HepG2 (cell line): ENCODE data around the gene TMEM39B. TPM values are rescaled to one million over a fixed set of nuclear protein-coding genes. Genes with fewer than 3 reads are reported as not detected.

Source experiments
- ATF7 ChIP-seq, 2 experiments: fragments of 450-650 bp in 1 of 2; sonication (generic) in 1 of 2; formaldehyde crosslinking in 1 of 2; IDR thresholded peaks; 2 replicates each; pipeline versions ENCODE4 v1.4.0 to v1.6.1; 2016 to 2020; ENCODE audit warnings: antibody characterized with exemption in 1 of 2, mild to moderate bottlenecking in 1 of 2, missing genetic modification reagents in 1 of 2
- HDAC1 ChIP-seq: sonication (generic); formaldehyde crosslinking; IDR thresholded peaks from 2 replicates; pipeline ENCODE4 v1.5.1; 2020; ENCODE audit warnings: mild to moderate bottlenecking, missing genetic modification reagents
- HMG20A ChIP-seq: IDR thresholded peaks from 2 replicates; pipeline ENCODE4 v1.6.1; 2016; ENCODE audit warnings: borderline replicate concordance
- KDM1A ChIP-seq: IDR thresholded peaks from 2 replicates; pipeline ENCODE4 v1.6.1; 2016; ENCODE audit warnings: missing compliant biosample characterization
- KDM6A ChIP-seq: IDR thresholded peaks from 2 replicates; pipeline ENCODE4 v1.6.1; 2016; ENCODE audit warnings: low read depth
- MATR3 ChIP-seq: sonication (generic); formaldehyde crosslinking; IDR thresholded peaks from 2 replicates; pipeline ENCODE4 v1.4.0; 2020; ENCODE audit warnings: missing genetic modification reagents
- MAZ ChIP-seq, 2 experiments: sonication (generic) in 1 of 2; formaldehyde crosslinking in 1 of 2; IDR thresholded peaks; 2 replicates each; pipeline versions ENCODE4 v1.5.0 to v1.6.1; 2012 to 2020; ENCODE audit warnings: low read depth in 2 of 2, mild to moderate bottlenecking in 2 of 2, borderline replicate concordance in 1 of 2, improper control_type of control experiment in 1 of 2, low read length in 1 of 2, missing genetic modification reagents in 1 of 2, moderate library complexity in 1 of 2
- PHF5A ChIP-seq: IDR thresholded peaks from one replicate; pipeline ENCODE4 v1.6.1; 2018; ENCODE audit warnings: low read depth, missing genetic modification reagents; ENCODE audit not compliant: unreplicated experiment
- RFXAP ChIP-seq: sonication (generic); formaldehyde crosslinking; IDR thresholded peaks from 2 replicates; pipeline ENCODE4 v1.4.0; 2020; ENCODE audit warnings: missing genetic modification reagents, borderline replicate concordance
- SMAD1 ChIP-seq: sonication (generic); formaldehyde crosslinking; IDR thresholded peaks from 2 replicates; pipeline ENCODE4 v1.4.0; 2020; ENCODE audit warnings: missing genetic modification reagents, low read depth, mild to moderate bottlenecking, borderline replicate concordance
- TEAD2 ChIP-seq: sonication (generic); formaldehyde crosslinking; IDR thresholded peaks from 2 replicates; pipeline ENCODE4 v1.9.0; 2021; ENCODE audit warnings: missing genetic modification reagents
- TEAD3 ChIP-seq: optimal IDR thresholded peaks from 2 replicates; pipeline ENCODE3; 2016; ENCODE audit warnings: borderline replicate concordance
- THAP11 ChIP-seq: IDR thresholded peaks from 2 replicates; pipeline ENCODE4 v1.6.1; 2016; ENCODE audit warnings: missing biosample characterization, missing genetic modification reagents
- ZNF326 ChIP-seq: sonication (generic); formaldehyde crosslinking; IDR thresholded peaks from 2 replicates; pipeline ENCODE4 v1.4.0; 2020; ENCODE audit warnings: missing genetic modification reagents, borderline replicate concordance
- ZNF441 ChIP-seq: sonication (generic); formaldehyde crosslinking; IDR thresholded peaks from 2 replicates; pipeline ENCODE4 v1.7.0; 2021; ENCODE audit warnings: missing genetic modification reagents, borderline replicate concordance
- ZSCAN25 ChIP-seq: sonication (generic); formaldehyde crosslinking; IDR thresholded peaks from 2 replicates; pipeline ENCODE4 v1.8.0; 2022; ENCODE audit warnings: mild to moderate bottlenecking, missing genetic modification reagents
- ZSCAN31 ChIP-seq: sonication (generic); formaldehyde crosslinking; IDR thresholded peaks from 2 replicates; pipeline ENCODE4 v1.5.0; 2020; ENCODE audit warnings: low read depth, mild to moderate bottlenecking, missing genetic modification reagents
- polyA plus RNA-seq, 8 experiments: library from polyadenylated mRNA; depleted of rRNA in 3 of 8; stranded (reverse) in 7 of 8; unstranded in 1 of 8; fragments of >200 nt; fragmentation: Illumina TruSeq in 4 of 8; extraction: Trizol in 4 of 8; gene quantifications; 2 replicates each; pipeline versions ENCODE4 v1.2.1 to v1.2.3, GENCODE V29; 2011 to 2016; ENCODE audit warnings: low read depth in 4 of 8, missing spikeins in 1 of 8, mixed read lengths in 1 of 8; ENCODE audit not compliant: insufficient read depth in 1 of 8
- total RNA-seq, 5 experiments: library from RNA; depleted of rRNA; stranded (reverse); fragments of >200 nt; fragmentation: Illumina TruSeq; extraction: Trizol; gene quantifications; 2 replicates each; pipeline ENCODE4 v1.2.3, GENCODE V29; 2016; ENCODE audit warnings: low read depth in 1 of 5
- TF ChIP-seq, protein P1 (sequence below): sonication (generic); formaldehyde crosslinking; IDR thresholded peaks from 2 replicates; pipeline ENCODE4 v1.4.0; 2020; ENCODE audit warnings: missing genetic modification reagents
- TF ChIP-seq, protein P2 (sequence below): sonication (generic); formaldehyde crosslinking; IDR thresholded peaks from 2 replicates; pipeline ENCODE4 v1.8.1; 2023; ENCODE audit warnings: mild to moderate bottlenecking, moderate library complexity, missing genetic modification reagents
- TF ChIP-seq, protein P3 (sequence below): conservative IDR thresholded peaks from 2 replicates; pipeline ENCODE4 v1.6.1; 2018; ENCODE audit warnings: missing genetic modification reagents
- TF ChIP-seq, protein P4 (sequence below): sonication (generic); formaldehyde crosslinking; IDR thresholded peaks from 2 replicates; pipeline ENCODE4 v1.8.0; 2022; ENCODE audit warnings: mild to moderate bottlenecking, missing genetic modification reagents, moderate library complexity
- TF ChIP-seq, protein P5 (sequence below): sonication (generic); formaldehyde crosslinking; IDR thresholded peaks from 2 replicates; pipeline ENCODE4 v1.8.1; 2023; ENCODE audit warnings: mild to moderate bottlenecking, inconsistent platforms, moderate library complexity, missing genetic modification reagents, borderline replicate concordance

The TMEM39B gene
- total and polyA plus RNA-seq, 2 of the 13 experiments (the other 11 are each of a cell fraction or from before 2014, with no cell fraction given), result 4.9 to 10.4 TPM

DNA sequence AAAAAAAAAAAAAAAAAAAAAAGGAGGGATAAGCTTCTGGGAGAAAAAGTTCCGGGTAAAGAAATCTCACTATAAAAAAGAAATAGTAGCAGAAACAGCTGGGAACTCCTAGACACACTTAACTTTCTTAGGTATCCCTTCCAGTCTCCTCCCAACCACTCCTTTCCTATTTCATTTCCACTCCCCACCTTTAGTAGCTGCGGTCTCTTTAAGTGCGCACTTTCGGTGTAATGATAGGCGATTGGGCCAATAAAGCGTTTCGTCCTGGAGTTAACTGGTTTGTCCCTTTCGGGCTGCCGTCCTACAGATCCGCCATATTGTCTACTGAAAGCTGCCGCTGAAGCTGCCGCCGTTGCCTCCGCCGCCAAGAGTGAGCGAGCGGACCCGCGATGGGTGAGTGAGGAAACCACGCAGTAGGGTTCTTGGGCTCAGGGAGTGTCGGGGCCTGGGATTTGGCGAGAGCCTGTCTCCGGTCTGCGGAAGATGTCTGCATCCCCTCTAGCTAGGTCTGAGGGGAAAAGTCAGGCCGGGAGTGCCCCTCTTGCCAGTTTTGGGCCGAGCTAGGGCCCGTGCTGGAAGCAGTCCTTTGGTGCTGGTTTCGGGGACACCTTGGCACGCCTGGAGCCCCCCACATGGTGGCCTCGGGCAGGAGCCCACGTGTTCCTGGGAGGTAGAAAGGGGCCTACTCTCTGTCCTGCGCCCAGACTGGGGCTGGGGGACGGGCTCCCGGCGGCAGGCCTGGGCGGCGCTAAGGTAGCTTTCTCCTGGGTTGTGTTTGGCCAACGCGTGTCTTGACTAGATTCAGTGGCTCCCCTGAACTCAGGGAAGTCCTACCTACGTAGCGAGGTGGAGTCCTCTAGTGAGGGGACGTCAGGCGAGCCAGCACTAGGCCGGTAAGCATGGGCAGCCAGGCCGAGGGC lies 35.3 kb downstream of the TMEM39B start, which contains the start of gene KPNA6 (continued):
- TF ChIP-seq THAP11 (CRISPR knock-in tag) (peak; percentile 87), HMG20A (no peak), KDM1A (CRISPR knock-in tag) (no peak), MATR3 (CRISPR knock-in tag) (no peak), PHF5A (CRISPR knock-in tag) (peak; percentile 23), KDM6A (no peak), ZSCAN25 (CRISPR knock-in tag) (no peak), SMAD1 (CRISPR knock-in tag) (no peak), ZNF441 (CRISPR knock-in tag) (no peak), MAZ (IDR thresholded peaks at IDR 0.05; ENCODE audit: borderline replicate concordance, low read depth, low read length) (0 out of 2 replicates have a peak, but pooled peaks have one; percentile 17), MAZ (CRISPR knock-in tag; IDR thresholded peaks at IDR 0.05; ENCODE audit: low read depth) (peak; percentile 21; the same call in 1 of the 2 replicates), RFXAP (CRISPR knock-in tag) (peak; percentile 61; the same call in 1 of the 2 replicates), HDAC1 (peak; percentile 85), TEAD3 (CRISPR knock-in tag) (peak; percentile 13), ZNF326 (no peak), TEAD2 (no peak), ZSCAN31 (CRISPR knock-in tag) (peak; percentile 65), ATF7 (IDR thresholded peaks at IDR 0.05) (no peak), ATF7 (CRISPR knock-in tag; IDR thresholded peaks at IDR 0.05) (no peak)
- TF ChIP-seq, protein P1, sequence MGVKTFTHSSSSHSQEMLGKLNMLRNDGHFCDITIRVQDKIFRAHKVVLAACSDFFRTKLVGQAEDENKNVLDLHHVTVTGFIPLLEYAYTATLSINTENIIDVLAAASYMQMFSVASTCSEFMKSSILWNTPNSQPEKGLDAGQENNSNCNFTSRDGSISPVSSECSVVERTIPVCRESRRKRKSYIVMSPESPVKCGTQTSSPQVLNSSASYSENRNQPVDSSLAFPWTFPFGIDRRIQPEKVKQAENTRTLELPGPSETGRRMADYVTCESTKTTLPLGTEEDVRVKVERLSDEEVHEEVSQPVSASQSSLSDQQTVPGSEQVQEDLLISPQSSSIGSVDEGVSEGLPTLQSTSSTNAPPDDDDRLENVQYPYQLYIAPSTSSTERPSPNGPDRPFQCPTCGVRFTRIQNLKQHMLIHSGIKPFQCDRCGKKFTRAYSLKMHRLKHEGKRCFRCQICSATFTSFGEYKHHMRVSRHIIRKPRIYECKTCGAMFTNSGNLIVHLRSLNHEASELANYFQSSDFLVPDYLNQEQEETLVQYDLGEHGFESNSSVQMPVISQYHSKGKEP (CRISPR knock-in tag), result 0 out of 2 replicates have a peak, but pooled peaks have one; percentile 44
- TF ChIP-seq, protein P2, sequence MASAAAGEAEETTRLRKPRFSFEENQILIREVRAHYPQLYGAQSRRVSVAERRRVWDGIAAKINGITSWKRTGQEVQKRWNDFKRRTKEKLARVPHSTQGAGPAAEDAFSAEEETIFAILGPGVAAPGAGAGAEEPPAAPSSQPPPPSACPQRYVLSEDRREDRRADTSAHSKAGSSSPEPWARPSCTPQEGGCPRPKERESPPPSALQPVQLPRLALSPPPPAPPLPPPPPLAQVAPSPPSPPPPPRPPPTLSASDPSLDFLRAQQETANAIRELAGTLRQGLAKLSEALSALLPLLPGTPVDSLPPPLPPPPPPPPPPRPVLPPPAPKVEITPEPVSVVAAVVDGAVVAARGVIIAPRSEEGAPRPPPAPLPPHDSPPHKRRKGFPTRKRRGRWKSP (CRISPR knock-in tag), result peak; percentile 57; the same call in 1 of the 2 replicates
- TF ChIP-seq, protein P3, sequence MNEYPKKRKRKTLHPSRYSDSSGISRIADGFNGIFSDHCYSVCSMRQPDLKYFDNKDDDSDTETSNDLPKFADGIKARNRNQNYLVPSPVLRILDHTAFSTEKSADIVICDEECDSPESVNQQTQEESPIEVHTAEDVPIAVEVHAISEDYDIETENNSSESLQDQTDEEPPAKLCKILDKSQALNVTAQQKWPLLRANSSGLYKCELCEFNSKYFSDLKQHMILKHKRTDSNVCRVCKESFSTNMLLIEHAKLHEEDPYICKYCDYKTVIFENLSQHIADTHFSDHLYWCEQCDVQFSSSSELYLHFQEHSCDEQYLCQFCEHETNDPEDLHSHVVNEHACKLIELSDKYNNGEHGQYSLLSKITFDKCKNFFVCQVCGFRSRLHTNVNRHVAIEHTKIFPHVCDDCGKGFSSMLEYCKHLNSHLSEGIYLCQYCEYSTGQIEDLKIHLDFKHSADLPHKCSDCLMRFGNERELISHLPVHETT (CRISPR knock-in tag), result 0 out of 2 replicates have a peak, but pooled peaks have one; percentile 44
- TF ChIP-seq, protein P4, sequence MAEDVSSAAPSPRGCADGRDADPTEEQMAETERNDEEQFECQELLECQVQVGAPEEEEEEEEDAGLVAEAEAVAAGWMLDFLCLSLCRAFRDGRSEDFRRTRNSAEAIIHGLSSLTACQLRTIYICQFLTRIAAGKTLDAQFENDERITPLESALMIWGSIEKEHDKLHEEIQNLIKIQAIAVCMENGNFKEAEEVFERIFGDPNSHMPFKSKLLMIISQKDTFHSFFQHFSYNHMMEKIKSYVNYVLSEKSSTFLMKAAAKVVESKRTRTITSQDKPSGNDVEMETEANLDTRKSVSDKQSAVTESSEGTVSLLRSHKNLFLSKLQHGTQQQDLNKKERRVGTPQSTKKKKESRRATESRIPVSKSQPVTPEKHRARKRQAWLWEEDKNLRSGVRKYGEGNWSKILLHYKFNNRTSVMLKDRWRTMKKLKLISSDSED (CRISPR knock-in tag), result no peak
- TF ChIP-seq, protein P5, sequence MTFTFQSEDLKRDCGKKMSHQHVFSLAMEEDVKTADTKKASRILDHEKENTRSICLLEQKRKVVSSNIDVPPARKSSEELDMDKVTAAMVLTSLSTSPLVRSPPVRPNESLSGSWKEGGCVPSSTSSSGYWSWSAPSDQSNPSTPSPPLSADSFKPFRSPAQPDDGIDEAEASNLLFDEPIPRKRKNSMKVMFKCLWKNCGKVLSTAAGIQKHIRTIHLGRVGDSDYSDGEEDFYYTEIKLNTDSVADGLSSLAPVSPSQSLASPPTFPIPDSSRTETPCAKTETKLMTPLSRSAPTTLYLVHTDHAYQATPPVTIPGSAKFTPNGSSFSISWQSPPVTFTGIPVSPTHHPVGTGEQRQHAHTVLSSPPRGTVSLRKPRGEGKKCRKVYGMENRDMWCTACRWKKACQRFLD, result no peak; the same call in 1 of the 2 replicates
